Liver (tissue), 9 donors: ENCODE results near the gene DCP2. TPM values are rescaled to one million over a fixed set of nuclear protein-coding genes. Genes with fewer than 3 reads are reported as not detected.

Experiments
- DNase-seq: peaks from one replicate; pipeline ENCODE4 v3.0.0-alpha.2; 2017; ENCODE audit warnings: low spot score
- H3K27ac ChIP-seq, 2 donors: one replicate each; pipeline ENCODE4 v1.7.0; 2013; ENCODE audit warnings: inconsistent platforms in 2 of 2, low read length in 2 of 2, control low read depth in 1 of 2, low read depth in 1 of 2, mild to moderate bottlenecking in 1 of 2
- H3K27me3 ChIP-seq, 4 donors: one replicate each; pipeline versions ENCODE4 v1.6.1 to v1.7.0; 2013; ENCODE audit warnings: low read length in 3 of 4, inconsistent platforms in 1 of 4, mild to moderate bottlenecking in 1 of 4, moderate library complexity in 1 of 4; ENCODE audit not compliant: control insufficient read depth in 4 of 4, insufficient read depth in 4 of 4
- H3K36me3 ChIP-seq, 4 donors: one replicate each; pipeline versions ENCODE4 v1.6.1 to v1.7.0; 2013; ENCODE audit warnings: low read length in 3 of 4, mild to moderate bottlenecking in 3 of 4, low read depth in 1 of 4, moderate library complexity in 1 of 4; ENCODE audit not compliant: control insufficient read depth in 4 of 4, insufficient read depth in 3 of 4
- H3K4me1 ChIP-seq, 4 donors: one replicate each; pipeline versions ENCODE4 v1.6.1 to v1.7.0; 2013; ENCODE audit warnings: low read length in 3 of 4, mild to moderate bottlenecking in 3 of 4, moderate library complexity in 1 of 4; ENCODE audit not compliant: control insufficient read depth in 4 of 4, insufficient read depth in 4 of 4
- H3K4me3 ChIP-seq, 3 donors: one replicate each; pipeline versions ENCODE4 v1.6.1 to v1.7.0; 2013; ENCODE audit warnings: low read length in 3 of 3, control low read depth in 1 of 3, low read depth in 1 of 3, mild to moderate bottlenecking in 1 of 3
- H3K9ac ChIP-seq, 2 donors: one replicate each; pipeline ENCODE4 v1.7.0; 2013; ENCODE audit warnings: low read length in 2 of 2, mild to moderate bottlenecking in 2 of 2, moderate library complexity in 2 of 2, control low read depth in 1 of 2, low read depth in 1 of 2
- H3K9me3 ChIP-seq, 4 donors: one replicate each; pipeline versions ENCODE4 v1.6.1 to v1.7.0; 2013; ENCODE audit warnings: low read length in 3 of 4; ENCODE audit not compliant: control insufficient read depth in 4 of 4
- CTCF ChIP-seq: fragments of 150-350 bp; IDR thresholded peaks from 2 replicates; pipeline ENCODE4 v1.5.1; 2017; ENCODE audit warnings: improper control_type of control experiment, low read depth, low read length; ENCODE audit not compliant: missing input control
- EGR1 ChIP-seq, 2 donors: IDR thresholded peaks; 2 replicates each; pipeline ENCODE4 v1.6.1; 2016 to 2018; ENCODE audit warnings: antibody characterized with exemption in 2 of 2, low read depth in 2 of 2
- FOXA1 ChIP-seq: IDR thresholded peaks from 2 replicates; pipeline ENCODE4 v1.6.1; 2016; ENCODE audit warnings: antibody characterized with exemption
- FOXA2 ChIP-seq: IDR thresholded peaks from 2 replicates; pipeline ENCODE4 v1.6.1; 2016; ENCODE audit warnings: antibody characterized with exemption
- GABPA ChIP-seq, 2 donors: IDR thresholded peaks in 1 of 2; conservative IDR thresholded peaks in 1 of 2; 2 replicates each; pipeline ENCODE4 v1.6.1; 2016; ENCODE audit warnings: antibody characterized with exemption in 2 of 2, mild to moderate bottlenecking in 1 of 2, moderate library complexity in 1 of 2
- HNF4A ChIP-seq, 2 donors: conservative IDR thresholded peaks; 2 replicates each; pipeline ENCODE4 v1.6.1; 2016; ENCODE audit warnings: antibody characterized with exemption in 2 of 2, mild to moderate bottlenecking in 2 of 2
- HNF4G ChIP-seq: IDR thresholded peaks from 2 replicates; pipeline ENCODE4 v1.6.1; 2016; ENCODE audit warnings: antibody characterized with exemption
- JUND ChIP-seq, 2 donors: IDR thresholded peaks; 2 replicates each; pipeline ENCODE4 v1.6.1; 2016; ENCODE audit warnings: antibody characterized with exemption in 2 of 2
- NR2F2 ChIP-seq: IDR thresholded peaks from 2 replicates; pipeline ENCODE4 v1.6.1; 2016; ENCODE audit warnings: antibody characterized with exemption
- RAD21 ChIP-seq, 2 donors: IDR thresholded peaks; 2 replicates each; pipeline ENCODE4 v1.6.1; 2016; ENCODE audit warnings: antibody characterized with exemption in 2 of 2, mild to moderate bottlenecking in 2 of 2
- RXRA ChIP-seq, 2 donors: IDR thresholded peaks; 2 replicates each; pipeline ENCODE4 v1.6.1; 2017 to 2018; ENCODE audit warnings: antibody characterized with exemption in 2 of 2, mild to moderate bottlenecking in 1 of 2
- SP1 ChIP-seq: IDR thresholded peaks from 2 replicates; pipeline ENCODE4 v1.6.1; 2018; ENCODE audit warnings: antibody characterized with exemption, mild to moderate bottlenecking
- TAF1 ChIP-seq: conservative IDR thresholded peaks from 2 replicates; pipeline ENCODE4 v1.6.1; 2016; ENCODE audit warnings: antibody characterized with exemption, mild to moderate bottlenecking
- YY1 ChIP-seq: IDR thresholded peaks from 2 replicates; pipeline ENCODE4 v1.6.1; 2016; ENCODE audit warnings: antibody characterized with exemption, mild to moderate bottlenecking
- WGBS: extraction: QIAGEN DNeasy Blood & Tissue Kit; methylation state at CpG from one replicate; pipeline ENCODE4 v1.1.7; 2013; 5-methylcytosine and 5-hydroxymethylcytosine counted together
- polyA plus RNA-seq, 2 donors: library from polyadenylated mRNA; stranded (reverse) in 1 of 2; unstranded in 1 of 2; fragments of 200-250 nt in 1 of 2; fragments of >200 nt in 1 of 2; fragmentation: Nextera tagmentation in 1 of 2; extraction: Ambion mirVana in 1 of 2; gene quantifications; one replicate each; pipeline versions ENCODE4 v1.2.1 to v1.2.3, GENCODE V29; 2013 to 2015
- total RNA-seq, 2 donors: library from RNA; depleted of rRNA; stranded (reverse); fragments of >200 nt; gene quantifications; one replicate each; pipeline ENCODE4 v1.2.3, GENCODE V29; 2014
- TF ChIP-seq, protein P1 (sequence below): IDR thresholded peaks from 2 replicates; pipeline ENCODE4 v1.6.1; 2016; ENCODE audit warnings: antibody characterized with exemption, mild to moderate bottlenecking
- TF ChIP-seq, protein P2 (sequence below): IDR thresholded peaks from 2 replicates; pipeline ENCODE4 v1.6.1; 2016; ENCODE audit warnings: antibody characterized with exemption
- TF ChIP-seq, protein P3 (sequence below): IDR thresholded peaks from 2 replicates; pipeline ENCODE4 v1.6.1; 2016; ENCODE audit warnings: antibody characterized with exemption
- TF ChIP-seq, protein P4 (sequence below): IDR thresholded peaks from 2 replicates; pipeline ENCODE4 v1.6.1; 2016; ENCODE audit warnings: antibody characterized with exemption
- donor health status: healthy.
- donor health status: healthy.
- donor health status: healthy.
- donor health status: healthy.
- donor health status: healthy.

The DCP2 gene
- total and polyA plus RNA-seq, 4 donors = 2.9 to 44.2 (median 12.4) TPM

- H3K4me3 ChIP-seq = no peak overlapping the region
- H3K27me3 ChIP-seq = no peaks in the 10 kb centered on the region
- DNase-seq = no peak
- WGBS = 80% methylated on average over 6 of the region's 6 CpGs
- H3K4me1 ChIP-seq = no peaks in the 10 kb centered on the region
- H3K36me3 ChIP-seq = peaks cover 17 to 44% (median 34%) of the 10 kb centered on the region in 4 donors
- H3K9ac ChIP-seq = no peak overlapping the region
- H3K9me3 ChIP-seq = no peaks in the 10 kb centered on the region
- no peak for TF ChIP-seq GABPA (IDR thresholded peaks at IDR 0.05 in 1 of 2, conservative IDR thresholded peaks at IDR 0.05 in 1 of 2)
- TF ChIP-seq RAD21 (IDR thresholded peaks at IDR 0.05) = no peak
- TF ChIP-seq, protein P1, sequence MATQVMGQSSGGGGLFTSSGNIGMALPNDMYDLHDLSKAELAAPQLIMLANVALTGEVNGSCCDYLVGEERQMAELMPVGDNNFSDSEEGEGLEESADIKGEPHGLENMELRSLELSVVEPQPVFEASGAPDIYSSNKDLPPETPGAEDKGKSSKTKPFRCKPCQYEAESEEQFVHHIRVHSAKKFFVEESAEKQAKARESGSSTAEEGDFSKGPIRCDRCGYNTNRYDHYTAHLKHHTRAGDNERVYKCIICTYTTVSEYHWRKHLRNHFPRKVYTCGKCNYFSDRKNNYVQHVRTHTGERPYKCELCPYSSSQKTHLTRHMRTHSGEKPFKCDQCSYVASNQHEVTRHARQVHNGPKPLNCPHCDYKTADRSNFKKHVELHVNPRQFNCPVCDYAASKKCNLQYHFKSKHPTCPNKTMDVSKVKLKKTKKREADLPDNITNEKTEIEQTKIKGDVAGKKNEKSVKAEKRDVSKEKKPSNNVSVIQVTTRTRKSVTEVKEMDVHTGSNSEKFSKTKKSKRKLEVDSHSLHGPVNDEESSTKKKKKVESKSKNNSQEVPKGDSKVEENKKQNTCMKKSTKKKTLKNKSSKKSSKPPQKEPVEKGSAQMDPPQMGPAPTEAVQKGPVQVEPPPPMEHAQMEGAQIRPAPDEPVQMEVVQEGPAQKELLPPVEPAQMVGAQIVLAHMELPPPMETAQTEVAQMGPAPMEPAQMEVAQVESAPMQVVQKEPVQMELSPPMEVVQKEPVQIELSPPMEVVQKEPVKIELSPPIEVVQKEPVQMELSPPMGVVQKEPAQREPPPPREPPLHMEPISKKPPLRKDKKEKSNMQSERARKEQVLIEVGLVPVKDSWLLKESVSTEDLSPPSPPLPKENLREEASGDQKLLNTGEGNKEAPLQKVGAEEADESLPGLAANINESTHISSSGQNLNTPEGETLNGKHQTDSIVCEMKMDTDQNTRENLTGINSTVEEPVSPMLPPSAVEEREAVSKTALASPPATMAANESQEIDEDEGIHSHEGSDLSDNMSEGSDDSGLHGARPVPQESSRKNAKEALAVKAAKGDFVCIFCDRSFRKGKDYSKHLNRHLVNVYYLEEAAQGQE = no peak
- TF ChIP-seq HNF4G = no peak
- TF ChIP-seq, protein P2, sequence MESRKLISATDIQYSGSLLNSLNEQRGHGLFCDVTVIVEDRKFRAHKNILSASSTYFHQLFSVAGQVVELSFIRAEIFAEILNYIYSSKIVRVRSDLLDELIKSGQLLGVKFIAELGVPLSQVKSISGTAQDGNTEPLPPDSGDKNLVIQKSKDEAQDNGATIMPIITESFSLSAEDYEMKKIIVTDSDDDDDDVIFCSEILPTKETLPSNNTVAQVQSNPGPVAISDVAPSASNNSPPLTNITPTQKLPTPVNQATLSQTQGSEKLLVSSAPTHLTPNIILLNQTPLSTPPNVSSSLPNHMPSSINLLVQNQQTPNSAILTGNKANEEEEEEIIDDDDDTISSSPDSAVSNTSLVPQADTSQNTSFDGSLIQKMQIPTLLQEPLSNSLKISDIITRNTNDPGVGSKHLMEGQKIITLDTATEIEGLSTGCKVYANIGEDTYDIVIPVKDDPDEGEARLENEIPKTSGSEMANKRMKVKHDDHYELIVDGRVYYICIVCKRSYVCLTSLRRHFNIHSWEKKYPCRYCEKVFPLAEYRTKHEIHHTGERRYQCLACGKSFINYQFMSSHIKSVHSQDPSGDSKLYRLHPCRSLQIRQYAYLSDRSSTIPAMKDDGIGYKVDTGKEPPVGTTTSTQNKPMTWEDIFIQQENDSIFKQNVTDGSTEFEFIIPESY = no peak
- TF ChIP-seq, protein P3, sequence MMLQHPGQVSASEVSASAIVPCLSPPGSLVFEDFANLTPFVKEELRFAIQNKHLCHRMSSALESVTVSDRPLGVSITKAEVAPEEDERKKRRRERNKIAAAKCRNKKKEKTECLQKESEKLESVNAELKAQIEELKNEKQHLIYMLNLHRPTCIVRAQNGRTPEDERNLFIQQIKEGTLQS = no peak
- TF ChIP-seq TAF1 = no peak
- no peak for TF ChIP-seq FOXA1
- TF ChIP-seq RXRA (IDR thresholded peaks at IDR 0.05) = no peak
- TF ChIP-seq CTCF = no peak
- TF ChIP-seq NR2F2 = no peak
- TF ChIP-seq HNF4A (conservative IDR thresholded peaks at IDR 0.05) = no peak
- TF ChIP-seq FOXA2 = no peak
- TF ChIP-seq EGR1 (IDR thresholded peaks at IDR 0.05; ENCODE audit: low read depth in 2 of 2) = no peak
- TF ChIP-seq, protein P4, sequence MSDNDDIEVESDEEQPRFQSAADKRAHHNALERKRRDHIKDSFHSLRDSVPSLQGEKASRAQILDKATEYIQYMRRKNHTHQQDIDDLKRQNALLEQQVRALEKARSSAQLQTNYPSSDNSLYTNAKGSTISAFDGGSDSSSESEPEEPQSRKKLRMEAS = no peak
- TF ChIP-seq SP1 = no peak
- TF ChIP-seq JUND (IDR thresholded peaks at IDR 0.05) = no peak
- no peak for TF ChIP-seq YY1
- no peak overlapping the region for H3K27ac ChIP-seq
These were observed 53.0 kb downstream of the DCP2 start for GRCh38 chr5:113029614-113030013.
